ENCODE measurements around the gene PRPF19. TPM values are rescaled to one million over a fixed set of nuclear protein-coding genes. Genes with fewer than 3 reads are reported as not detected.

Gene PRPF19
- total and polyA plus RNA-seq, 2 of the 13 experiments (the other 11 are each of a cell fraction or from before 2014, with no cell fraction given): 27.4 to 91.1 TPM

- ChIA-PET CTCF (ENCODE audit: low intra/inter-chr PET ratio, low total read pairs) (no interaction called here), POLR2A (no interaction called here)
- no peak for DNase-seq (ENCODE audit: low spot score)
- no peak for TF ChIP-seq ZNF616 (CRISPR knock-in tag; IDR thresholded peaks at IDR 0.05; ENCODE audit: low read depth)
- TF ChIP-seq CCDC6 (CRISPR knock-in tag; IDR thresholded peaks at IDR 0.05): no peak
- TF ChIP-seq ZNF564 (CRISPR knock-in tag; IDR thresholded peaks at IDR 0.05): no peak
- no peak for TF ChIP-seq ZFP41 (CRISPR knock-in tag; IDR thresholded peaks at IDR 0.05; ENCODE audit: borderline replicate concordance)
- no peak for TF ChIP-seq TFE3 (CRISPR knock-in tag; IDR thresholded peaks at IDR 0.05)
- no peak for TF ChIP-seq KAT8 (CRISPR knock-in tag; IDR thresholded peaks at IDR 0.05)
- TF ChIP-seq ZNF704 (CRISPR knock-in tag; IDR thresholded peaks at IDR 0.05; ENCODE audit: borderline replicate concordance): no peak
- H2AFZ ChIP-seq (ENCODE audit: low read length): no peak overlapping the region
- intact Hi-C loops (cut with micrococcal nuclease; ENCODE audit: unreplicated experiment) (no loop called here), in situ Hi-C loops (cut with HindIII; ENCODE audit: extremely low pct_ligation_motif_present, low pct_unique_long_range_greater_than_20kb) (no loop called here)
- BruUV-seq (replicated peaks): no TSS peak
- H3K9ac ChIP-seq (ENCODE audit: insufficient read depth, low read depth, low read length): no peak overlapping the region
- no peak overlapping the region for H3K27ac ChIP-seq (ENCODE audit: extremely low read length, insufficient read depth, low read length)
- no peaks in the 10 kb centered on the region for H3K9me3 ChIP-seq (ENCODE audit: low read length)
- H3K4me3 ChIP-seq (replicated peaks in 1 of 3; ENCODE audit: insufficient read depth in 1 of 3, low read depth in 2 of 3, low read length in 3 of 3): no peak overlapping the region
- peaks cover 2 to 4% of the 10 kb centered on the region in 2 experiments; a peak in 3 of 5 replicates for H3K36me3 ChIP-seq (replicated peaks in 1 of 2; ENCODE audit: control insufficient read depth in 1 of 2, insufficient read depth in 2 of 2, low read length in 2 of 2)
- no peaks in the 10 kb centered on the region for H4K20me1 ChIP-seq (ENCODE audit: insufficient read depth, low read length)
- WGBS (ENCODE audit: low lambda C conversion rate): 95% methylated on average over 6 of the region's 8 CpGs
- FAIRE-seq: no peak
- H3K4me2 ChIP-seq (ENCODE audit: low read depth, low read length): no peak overlapping the region
- H3K27me3 ChIP-seq (ENCODE audit: control insufficient read depth in 1 of 2, insufficient read depth in 2 of 2, low read length in 2 of 2): no peaks in the 10 kb centered on the region; a peak in 1 of 5 replicates
- ATAC-seq: no peak
- H3K4me1 ChIP-seq (ENCODE audit: insufficient read depth, low read length): peaks cover 32% of the 10 kb centered on the region
- H3K79me2 ChIP-seq (ENCODE audit: insufficient read depth, low read length): no peaks in the 10 kb centered on the region
Observed at GRCh38 chr11:60926500-60926899, 20.1 kb upstream of the PRPF19 start.

Measured in HepG2 (cell line).